PC-3 (cell line): ENCODE data around the gene LRRFIP1.

ENCODE experiments used
- CTCF ChIP-seq: fragments of 300-600 bp; sonication (generic); conservative IDR thresholded peaks from 2 replicates; pipeline ENCODE4 v1.5.1; 2017; ENCODE audit warnings: antibody characterized with exemption, low read depth, mild to moderate bottlenecking, low read length
- EZH2 ChIP-seq: fragments of 300-600 bp; sonication (generic); IDR thresholded peaks from one replicate; pipeline ENCODE4 v1.6.1; 2017; ENCODE audit warnings: antibody characterized with exemption, mild to moderate bottlenecking, low read length; ENCODE audit not compliant: unreplicated experiment
- EZH2phosphoT487 ChIP-seq: fragments of 300-600 bp; sonication (generic); IDR thresholded peaks from 2 replicates; pipeline ENCODE4 v1.6.1; 2018; ENCODE audit warnings: mild to moderate bottlenecking, antibody characterized with exemption, low read length, borderline replicate concordance

DNA sequence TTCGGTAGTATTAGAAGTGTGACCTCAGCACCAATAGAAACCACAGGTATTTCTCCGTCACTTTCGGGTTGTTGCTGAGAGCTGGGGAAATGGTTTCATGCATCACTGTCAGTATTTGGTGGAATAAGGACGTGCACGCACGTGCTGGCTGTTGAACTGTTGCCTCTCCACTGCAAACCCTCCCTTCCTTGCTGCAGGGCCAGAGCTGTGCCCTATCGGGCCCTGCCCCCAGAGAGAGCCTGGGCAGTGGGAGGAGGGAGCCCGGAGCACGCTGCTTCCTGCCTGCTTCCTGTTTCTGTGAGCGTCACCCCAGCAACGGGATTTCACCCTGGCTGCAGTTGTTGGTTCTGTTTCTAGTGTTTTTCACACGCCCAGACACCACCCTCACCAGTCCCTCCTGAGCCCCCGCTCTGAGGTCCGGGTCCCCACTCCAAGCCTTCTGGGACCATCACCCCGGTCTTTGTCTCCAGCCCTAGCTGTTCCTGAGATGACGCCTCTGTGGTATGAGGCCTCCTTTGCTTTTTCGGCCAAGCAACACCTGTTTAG, 47.4 kb downstream of the LRRFIP1 start:
- TF ChIP-seq CTCF = no peak
- TF ChIP-seq EZH2 = no peak
- TF ChIP-seq EZH2phosphoT487 = no peak
